NCI-H82 treated with DMSO at 0.1 percent for 48 hours (cell line): Measurements from ENCODE around the gene CEP20.
"Not testable (repeated sequence)": the region's sequence is repeated elsewhere in the genome, so short reads cannot be mapped to it uniquely, and the experiment has no call there.

Experiments
- DNase-seq: peaks from one replicate; lab custom pipeline; 2025; ENCODE audit not compliant: unreplicated experiment; lab: John Stamatoyannopoulos, UW

Gene CEP20

GRCh38 chr16:15888072-15888976 is at the start of gene CEP20:
CEP20 (minus strand) TSS chr16:15888603; CDS start chr16:15888585, 18 bp downstream.
- DNase-seq: peak; percentile 97

- DNase-seq: not testable (repeated sequence)
Measured at GRCh38 chr16:15936809-15937208, 48.4 kb upstream of the CEP20 start.

GRCh38 chr16:15934991-15935390 is 46.6 kb upstream of the CEP20 start:
- no peak for DNase-seq

GRCh38 chr16:15933781-15934180 is 45.4 kb upstream of the CEP20 start:
- no peak for DNase-seq

GRCh38 chr16:15932939-15933338 is 44.5 kb upstream of the CEP20 start:
- DNase-seq: no peak

- no peak for DNase-seq
Measured at GRCh38 chr16:15928261-15929104, 40.1 kb upstream of the CEP20 start.

- DNase-seq: no peak
Measured at GRCh38 chr16:15925631-15926030, 37.2 kb upstream of the CEP20 start.

GRCh38 chr16:15924996-15925395 is 36.6 kb upstream of the CEP20 start:
- DNase-seq: no peak

GRCh38 chr16:15919331-15919730 is 30.9 kb upstream of the CEP20 start:
- no peak for DNase-seq

GRCh38 chr16:15918314-15918713 is 29.9 kb upstream of the CEP20 start:
- DNase-seq: not testable (repeated sequence)

GRCh38 chr16:15916323-15916722 is 27.9 kb upstream of the CEP20 start:
- no peak for DNase-seq

GRCh38 chr16:15915555-15916081 is 27.2 kb upstream of the CEP20 start:
- no peak for DNase-seq

- no peak for DNase-seq
Measured at GRCh38 chr16:15913046-15913698, 24.8 kb upstream of the CEP20 start.

- DNase-seq: no peak
Measured at GRCh38 chr16:15911198-15911597, 22.8 kb upstream of the CEP20 start.

- DNase-seq: peak; percentile 57
Measured at GRCh38 chr16:15907863-15908478, 19.6 kb upstream of the CEP20 start.

- no peak for DNase-seq
Measured at GRCh38 chr16:15906439-15906838, 18.0 kb upstream of the CEP20 start.

GRCh38 chr16:15903960-15904359 is 15.6 kb upstream of the CEP20 start:
- DNase-seq: no peak

- no peak for DNase-seq
Measured at GRCh38 chr16:15900901-15901500, 12.6 kb upstream of the CEP20 start.

- DNase-seq: no peak
Measured at GRCh38 chr16:15900357-15900756, 12.0 kb upstream of the CEP20 start.

- DNase-seq: no peak
Measured at GRCh38 chr16:15899538-15900100, 11.2 kb upstream of the CEP20 start.
